HG02870 (cell line): Measurements from ENCODE around the gene NHSL1.

Experiments
- ATAC-seq: cut with Tn5 transposase; IDR thresholded peaks from one replicate; pipeline ENCODE4 v1.9.1; 2021; ENCODE audit warnings: mild to moderate bottlenecking, moderate library complexity; ENCODE audit not compliant: unreplicated experiment

Gene NHSL1

GRCh38 chr6:138467901-138468300, 31.4 kb downstream of the NHSL1 start:
- ATAC-seq = no peak

GRCh38 chr6:138465007-138465645, 34.2 kb downstream of the NHSL1 start:
- ATAC-seq = no peak

- ATAC-seq = no peak
Observed at GRCh38 chr6:138464085-138464484, 35.2 kb downstream of the NHSL1 start.

- ATAC-seq = no peak
Observed at GRCh38 chr6:138461647-138462046, 37.6 kb downstream of the NHSL1 start.

GRCh38 chr6:138456401-138456790, 42.9 kb downstream of the NHSL1 start:
- no peak for ATAC-seq

GRCh38 chr6:138455746-138456400, 43.4 kb downstream of the NHSL1 start:
- peak; percentile 84 for ATAC-seq

- no peak for ATAC-seq
Observed at GRCh38 chr6:138454981-138455706, 44.1 kb downstream of the NHSL1 start.

GRCh38 chr6:138451043-138451442, 48.3 kb downstream of the NHSL1 start:
- ATAC-seq = no peak

GRCh38 chr6:138450445-138450844, 48.8 kb downstream of the NHSL1 start:
- ATAC-seq = peak; percentile 53

GRCh38 chr6:138446821-138447220, 52.5 kb downstream of the NHSL1 start:
- no peak for ATAC-seq

- ATAC-seq = no peak
Observed at GRCh38 chr6:138443979-138444378, 55.3 kb downstream of the NHSL1 start.

- no peak for ATAC-seq
Observed at GRCh38 chr6:138442663-138443062, 56.6 kb downstream of the NHSL1 start.

- no peak for ATAC-seq
Observed at GRCh38 chr6:138441965-138442364, 57.3 kb downstream of the NHSL1 start.

- ATAC-seq = no peak
Observed at GRCh38 chr6:138440758-138441357, 58.4 kb downstream of the NHSL1 start.

- no peak for ATAC-seq
Observed at GRCh38 chr6:138440296-138440695, 59.0 kb downstream of the NHSL1 start.

GRCh38 chr6:138439546-138439945, 59.7 kb downstream of the NHSL1 start:
- ATAC-seq = no peak

GRCh38 chr6:138434925-138435324, 64.4 kb downstream of the NHSL1 start:
- no peak for ATAC-seq

GRCh38 chr6:138434096-138434495, 65.2 kb downstream of the NHSL1 start:
- no peak for ATAC-seq

GRCh38 chr6:138432063-138432356, 67.3 kb downstream of the NHSL1 start:
- no peak for ATAC-seq

GRCh38 chr6:138431256-138432062, 67.8 kb downstream of the NHSL1 start:
- no peak for ATAC-seq
